WTC11 (cell line): Measurements from ENCODE around the gene MYL11. TPM values are rescaled to one million over a fixed set of nuclear protein-coding genes. Genes with fewer than 3 reads are reported as not detected.

Experiments used
- ATAC-seq: fragments of 200-7000 bp; cut with Tn5 transposase; 2 replicates; pipeline ENCODE4 v1.10.0; 2021; ENCODE audit warnings: mild to moderate bottlenecking, moderate library complexity
- CTCF ChIA-PET: fragments of 300-600 bp; sonication (Branson Sonifier 250); formaldehyde crosslinking; loops from one replicate; lab custom pipeline; 2021; ENCODE audit warnings: antibody characterized with exemption; lab: Charles Lee
- POLR2A ChIA-PET: fragments of 350-600 bp; sonication (Branson Sonifier 250); formaldehyde crosslinking; loops from one replicate; lab custom pipeline; 2021; ENCODE audit warnings: antibody characterized with exemption; lab: Charles Lee
- DNase-seq: peaks from one replicate; pipeline ENCODE4 v3.0.0; 2021; ENCODE audit warnings: low spot score
- H3K27ac Mint-ChIP-seq: 2 replicates; pipeline ENCODE4 v1.8.0; 2021; ENCODE audit warnings: mixed read lengths
- H3K27me3 Mint-ChIP-seq: 2 replicates; pipeline ENCODE4 v1.8.0; 2021; ENCODE audit warnings: low read depth, mild to moderate bottlenecking, moderate library complexity, mixed read lengths
- H3K36me3 Mint-ChIP-seq: 2 replicates; pipeline ENCODE4 v1.8.0; 2021; ENCODE audit warnings: mixed read lengths
- H3K4me1 Mint-ChIP-seq: 2 replicates; pipeline ENCODE4 v1.8.0; 2022; ENCODE audit warnings: mixed read lengths
- H3K4me3 Mint-ChIP-seq: 2 replicates; pipeline ENCODE4 v1.8.0; 2021; ENCODE audit warnings: mild to moderate bottlenecking, moderate library complexity, mixed read lengths
- H3K9me3 Mint-ChIP-seq: 2 replicates; pipeline ENCODE4 v1.8.0; 2021; ENCODE audit warnings: mixed read lengths
- ATF1 ChIP-seq: sonication (generic); formaldehyde crosslinking; IDR thresholded peaks from 2 replicates; pipeline ENCODE4 v1.8.1; 2023; ENCODE audit warnings: mild to moderate bottlenecking, moderate library complexity, missing genetic modification reagents
- CREB1 ChIP-seq: sonication (generic); formaldehyde crosslinking; IDR thresholded peaks from 2 replicates; pipeline ENCODE4 v1.8.0; 2023; ENCODE audit warnings: mild to moderate bottlenecking, missing genetic modification reagents
- ELF4 ChIP-seq: sonication (generic); formaldehyde crosslinking; IDR thresholded peaks from 2 replicates; pipeline ENCODE4 v1.8.1; 2022; ENCODE audit warnings: low read depth, mild to moderate bottlenecking, moderate library complexity, missing genetic modification reagents
- EMX1 ChIP-seq: fragments of 250-450 bp; sonication (Bioruptor Pico); IDR thresholded peaks from 2 replicates; pipeline ENCODE4 v1.8.0; 2021; ENCODE audit warnings: mild to moderate bottlenecking
- FOXJ3 ChIP-seq: sonication (generic); formaldehyde crosslinking; IDR thresholded peaks from 2 replicates; pipeline ENCODE4 v1.9.0; 2021; ENCODE audit warnings: missing genetic modification reagents, mild to moderate bottlenecking, borderline replicate concordance
- FOXK1 ChIP-seq: sonication (generic); formaldehyde crosslinking; IDR thresholded peaks from 2 replicates; pipeline ENCODE4 v1.8.0; 2022; ENCODE audit warnings: mild to moderate bottlenecking, moderate library complexity, missing genetic modification reagents
- FOXP1 ChIP-seq: sonication (generic); formaldehyde crosslinking; IDR thresholded peaks from 2 replicates; pipeline ENCODE4 v1.8.0; 2022; ENCODE audit warnings: missing genetic modification reagents, mild to moderate bottlenecking, moderate library complexity, borderline replicate concordance
- HMGA2 ChIP-seq: fragments of 250-450 bp; sonication (Bioruptor Pico); IDR thresholded peaks from 2 replicates; pipeline ENCODE4 v1.4.0; 2021; ENCODE audit warnings: mild to moderate bottlenecking, moderate library complexity
- NFYB ChIP-seq: sonication (generic); formaldehyde crosslinking; conservative IDR thresholded peaks from 2 replicates; pipeline ENCODE4 v1.8.0; 2022; ENCODE audit warnings: low read depth, missing genetic modification reagents
- NR1H2 ChIP-seq: sonication (generic); formaldehyde crosslinking; IDR thresholded peaks from 2 replicates; pipeline ENCODE4 v1.9.0; 2021; ENCODE audit warnings: mild to moderate bottlenecking, moderate library complexity, missing genetic modification reagents
- RELA ChIP-seq: sonication (generic); formaldehyde crosslinking; IDR thresholded peaks from 2 replicates; pipeline ENCODE4 v1.8.1; 2022; ENCODE audit warnings: missing genetic modification reagents, mild to moderate bottlenecking, borderline replicate concordance
- SMAD3 ChIP-seq: sonication (generic); formaldehyde crosslinking; IDR thresholded peaks from 2 replicates; pipeline ENCODE4 v1.8.0; 2022; ENCODE audit warnings: missing genetic modification reagents, mild to moderate bottlenecking, borderline replicate concordance
- ZNF317 ChIP-seq: sonication (generic); formaldehyde crosslinking; IDR thresholded peaks from 2 replicates; pipeline ENCODE4 v1.8.1; 2023; ENCODE audit warnings: low read depth, mild to moderate bottlenecking, moderate library complexity, missing genetic modification reagents, borderline replicate concordance
- total RNA-seq: library from RNA; stranded (reverse); gene quantifications from 3 replicates; pipeline ENCODE4 v1.2.3, GENCODE V29; 2021
- TF ChIP-seq, protein P1 (sequence below): fragments of 250-450 bp; sonication (Bioruptor Pico); IDR thresholded peaks from 2 replicates; pipeline ENCODE4 v1.9.0; 2021; ENCODE audit warnings: mild to moderate bottlenecking, borderline replicate concordance
- TF ChIP-seq, protein P2 (sequence below): fragments of 250-450 bp; sonication (Bioruptor Pico); IDR thresholded peaks from 2 replicates; pipeline ENCODE4 v1.8.0; 2021; ENCODE audit warnings: mild to moderate bottlenecking
- TF ChIP-seq, protein P3 (sequence below): sonication (generic); formaldehyde crosslinking; IDR thresholded peaks from 2 replicates; pipeline ENCODE4 v1.8.1; 2023; ENCODE audit warnings: mild to moderate bottlenecking, missing genetic modification reagents, moderate library complexity
- TF ChIP-seq, protein P4 (sequence below): sonication (generic); formaldehyde crosslinking; IDR thresholded peaks from 2 replicates; pipeline ENCODE4 v1.8.1; 2023; ENCODE audit warnings: mild to moderate bottlenecking, moderate library complexity, missing genetic modification reagents
- TF ChIP-seq, protein P5 (sequence below): sonication (generic); formaldehyde crosslinking; conservative IDR thresholded peaks from 2 replicates; pipeline ENCODE4 v1.8.1; 2023; ENCODE audit warnings: mild to moderate bottlenecking, low read depth, missing genetic modification reagents, moderate library complexity

MYL11 gene
- total RNA-seq, 1 experiment from 2014 or later = 1.3 TPM

DNA sequence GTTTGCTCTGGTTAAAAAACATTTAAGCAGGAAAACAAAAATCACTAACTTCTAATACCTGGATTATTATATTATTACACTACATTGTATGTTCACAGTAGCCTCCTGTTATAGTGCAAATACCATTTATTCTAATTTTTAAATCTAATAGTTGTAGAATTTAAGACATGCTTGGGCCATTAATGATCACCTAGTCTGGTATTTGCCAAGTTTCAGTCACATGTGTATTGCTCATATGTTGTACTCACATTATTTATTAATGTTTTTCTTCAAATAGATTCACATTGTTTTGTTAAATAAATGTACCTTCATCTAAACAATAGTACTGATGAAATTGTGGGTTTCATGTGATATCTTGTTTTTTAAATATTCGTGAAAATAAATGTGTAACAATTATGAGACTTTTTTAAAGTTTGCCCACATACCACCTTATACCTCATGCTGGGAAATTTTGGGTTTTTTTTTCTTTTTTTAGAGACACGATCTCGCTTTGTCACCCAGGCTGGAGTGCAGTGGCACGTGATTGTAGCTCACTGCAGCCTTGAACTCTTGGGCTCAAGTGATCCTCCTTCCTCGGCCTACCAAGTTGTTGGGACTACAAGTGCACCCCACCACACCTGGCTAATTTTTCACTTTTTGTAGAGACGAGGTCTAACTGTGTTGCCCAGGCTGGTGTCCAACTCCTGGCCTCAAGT is 38.7 kb downstream of the MYL11 start:
- CTCF ChIA-PET = interaction anchor here (1.1 kb wide), 1 partner anchor 301 kb away, joined by 3 read pairs; no protein-coding TSS in a partner anchor
- TF ChIP-seq RELA = no peak
- TF ChIP-seq, all 79 proteins: peak for 0
- Mint-ChIP-seq H3K27me3 (no peaks in the 10 kb centered on the region), H3K36me3 (peaks cover 21% of the 10 kb centered on the region), H3K4me3 (no peak overlapping the region), H3K9me3 (no peaks in the 10 kb centered on the region), H3K27ac (no peak overlapping the region), H3K4me1 (peaks cover 16% of the 10 kb centered on the region)
- ATAC-seq (no peak), DNase-seq (no peak)
- POLR2A ChIA-PET = no interaction called here

DNA sequence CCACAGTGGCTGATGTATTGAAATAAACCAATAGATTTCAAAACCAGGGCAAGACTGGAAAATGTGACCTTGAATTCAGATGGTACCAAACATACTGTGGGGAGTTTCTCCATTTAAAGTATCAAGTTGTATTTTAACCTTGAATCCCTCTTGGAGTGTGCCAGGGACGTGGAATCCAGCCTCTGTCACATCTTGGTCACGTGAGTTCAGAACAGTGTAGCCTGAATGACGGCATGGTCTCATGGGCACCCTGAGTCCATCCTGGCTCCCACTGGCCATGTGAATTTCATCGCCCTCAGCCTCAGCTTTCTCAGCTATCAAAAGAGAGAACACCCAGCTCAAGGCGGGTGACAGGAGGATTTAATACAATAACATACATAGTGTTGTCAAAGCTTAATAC is 39.6 kb downstream of the MYL11 start:
- Mint-ChIP-seq H3K27ac (no peak overlapping the region), H3K36me3 (peaks cover 21% of the 10 kb centered on the region), H3K27me3 (no peaks in the 10 kb centered on the region), H3K9me3 (no peaks in the 10 kb centered on the region), H3K4me3 (no peak overlapping the region), H3K4me1 (peaks cover 14% of the 10 kb centered on the region)
- DNase-seq = no peak
- no peak for ATAC-seq
- TF ChIP-seq EMX1 (CRISPR knock-in tag) = no peak
- TF ChIP-seq NFYB = no peak
- no peak for TF ChIP-seq NR1H2 (CRISPR knock-in tag)
- TF ChIP-seq FOXK1 = no peak
- no peak for TF ChIP-seq HMGA2
- TF ChIP-seq, protein P1, sequence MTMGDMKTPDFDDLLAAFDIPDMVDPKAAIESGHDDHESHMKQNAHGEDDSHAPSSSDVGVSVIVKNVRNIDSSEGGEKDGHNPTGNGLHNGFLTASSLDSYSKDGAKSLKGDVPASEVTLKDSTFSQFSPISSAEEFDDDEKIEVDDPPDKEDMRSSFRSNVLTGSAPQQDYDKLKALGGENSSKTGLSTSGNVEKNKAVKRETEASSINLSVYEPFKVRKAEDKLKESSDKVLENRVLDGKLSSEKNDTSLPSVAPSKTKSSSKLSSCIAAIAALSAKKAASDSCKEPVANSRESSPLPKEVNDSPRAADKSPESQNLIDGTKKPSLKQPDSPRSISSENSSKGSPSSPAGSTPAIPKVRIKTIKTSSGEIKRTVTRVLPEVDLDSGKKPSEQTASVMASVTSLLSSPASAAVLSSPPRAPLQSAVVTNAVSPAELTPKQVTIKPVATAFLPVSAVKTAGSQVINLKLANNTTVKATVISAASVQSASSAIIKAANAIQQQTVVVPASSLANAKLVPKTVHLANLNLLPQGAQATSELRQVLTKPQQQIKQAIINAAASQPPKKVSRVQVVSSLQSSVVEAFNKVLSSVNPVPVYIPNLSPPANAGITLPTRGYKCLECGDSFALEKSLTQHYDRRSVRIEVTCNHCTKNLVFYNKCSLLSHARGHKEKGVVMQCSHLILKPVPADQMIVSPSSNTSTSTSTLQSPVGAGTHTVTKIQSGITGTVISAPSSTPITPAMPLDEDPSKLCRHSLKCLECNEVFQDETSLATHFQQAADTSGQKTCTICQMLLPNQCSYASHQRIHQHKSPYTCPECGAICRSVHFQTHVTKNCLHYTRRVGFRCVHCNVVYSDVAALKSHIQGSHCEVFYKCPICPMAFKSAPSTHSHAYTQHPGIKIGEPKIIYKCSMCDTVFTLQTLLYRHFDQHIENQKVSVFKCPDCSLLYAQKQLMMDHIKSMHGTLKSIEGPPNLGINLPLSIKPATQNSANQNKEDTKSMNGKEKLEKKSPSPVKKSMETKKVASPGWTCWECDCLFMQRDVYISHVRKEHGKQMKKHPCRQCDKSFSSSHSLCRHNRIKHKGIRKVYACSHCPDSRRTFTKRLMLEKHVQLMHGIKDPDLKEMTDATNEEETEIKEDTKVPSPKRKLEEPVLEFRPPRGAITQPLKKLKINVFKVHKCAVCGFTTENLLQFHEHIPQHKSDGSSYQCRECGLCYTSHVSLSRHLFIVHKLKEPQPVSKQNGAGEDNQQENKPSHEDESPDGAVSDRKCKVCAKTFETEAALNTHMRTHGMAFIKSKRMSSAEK (CRISPR knock-in tag) = no peak
- TF ChIP-seq ZNF317 (CRISPR knock-in tag) = no peak
- TF ChIP-seq SMAD3 (CRISPR knock-in tag) = no peak
- TF ChIP-seq FOXJ3 (CRISPR knock-in tag) = no peak
- TF ChIP-seq CREB1 = no peak
- TF ChIP-seq, protein P2, sequence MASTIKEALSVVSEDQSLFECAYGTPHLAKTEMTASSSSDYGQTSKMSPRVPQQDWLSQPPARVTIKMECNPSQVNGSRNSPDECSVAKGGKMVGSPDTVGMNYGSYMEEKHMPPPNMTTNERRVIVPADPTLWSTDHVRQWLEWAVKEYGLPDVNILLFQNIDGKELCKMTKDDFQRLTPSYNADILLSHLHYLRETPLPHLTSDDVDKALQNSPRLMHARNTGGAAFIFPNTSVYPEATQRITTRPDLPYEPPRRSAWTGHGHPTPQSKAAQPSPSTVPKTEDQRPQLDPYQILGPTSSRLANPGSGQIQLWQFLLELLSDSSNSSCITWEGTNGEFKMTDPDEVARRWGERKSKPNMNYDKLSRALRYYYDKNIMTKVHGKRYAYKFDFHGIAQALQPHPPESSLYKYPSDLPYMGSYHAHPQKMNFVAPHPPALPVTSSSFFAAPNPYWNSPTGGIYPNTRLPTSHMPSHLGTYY = no peak
- TF ChIP-seq, protein P3, sequence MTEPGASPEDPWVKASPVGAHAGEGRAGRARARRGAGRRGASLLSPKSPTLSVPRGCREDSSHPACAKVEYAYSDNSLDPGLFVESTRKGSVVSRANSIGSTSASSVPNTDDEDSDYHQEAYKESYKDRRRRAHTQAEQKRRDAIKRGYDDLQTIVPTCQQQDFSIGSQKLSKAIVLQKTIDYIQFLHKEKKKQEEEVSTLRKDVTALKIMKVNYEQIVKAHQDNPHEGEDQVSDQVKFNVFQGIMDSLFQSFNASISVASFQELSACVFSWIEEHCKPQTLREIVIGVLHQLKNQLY (CRISPR knock-in tag) = no peak
- TF ChIP-seq, protein P4, sequence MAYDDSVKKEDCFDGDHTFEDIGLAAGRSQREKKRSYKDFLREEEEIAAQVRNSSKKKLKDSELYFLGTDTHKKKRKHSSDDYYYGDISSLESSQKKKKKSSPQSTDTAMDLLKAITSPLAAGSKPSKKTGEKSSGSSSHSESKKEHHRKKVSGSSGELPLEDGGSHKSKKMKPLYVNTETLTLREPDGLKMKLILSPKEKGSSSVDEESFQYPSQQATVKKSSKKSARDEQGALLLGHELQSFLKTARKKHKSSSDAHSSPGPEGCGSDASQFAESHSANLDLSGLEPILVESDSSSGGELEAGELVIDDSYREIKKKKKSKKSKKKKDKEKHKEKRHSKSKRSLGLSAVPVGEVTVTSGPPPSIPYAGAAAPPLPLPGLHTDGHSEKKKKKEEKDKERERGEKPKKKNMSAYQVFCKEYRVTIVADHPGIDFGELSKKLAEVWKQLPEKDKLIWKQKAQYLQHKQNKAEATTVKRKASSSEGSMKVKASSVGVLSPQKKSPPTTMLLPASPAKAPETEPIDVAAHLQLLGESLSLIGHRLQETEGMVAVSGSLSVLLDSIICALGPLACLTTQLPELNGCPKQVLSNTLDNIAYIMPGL (CRISPR knock-in tag) = no peak
- TF ChIP-seq ELF4 (CRISPR knock-in tag) = no peak
- TF ChIP-seq FOXP1 (CRISPR knock-in tag) = no peak
- no peak for TF ChIP-seq ATF1 (CRISPR knock-in tag)
- TF ChIP-seq, protein P5, sequence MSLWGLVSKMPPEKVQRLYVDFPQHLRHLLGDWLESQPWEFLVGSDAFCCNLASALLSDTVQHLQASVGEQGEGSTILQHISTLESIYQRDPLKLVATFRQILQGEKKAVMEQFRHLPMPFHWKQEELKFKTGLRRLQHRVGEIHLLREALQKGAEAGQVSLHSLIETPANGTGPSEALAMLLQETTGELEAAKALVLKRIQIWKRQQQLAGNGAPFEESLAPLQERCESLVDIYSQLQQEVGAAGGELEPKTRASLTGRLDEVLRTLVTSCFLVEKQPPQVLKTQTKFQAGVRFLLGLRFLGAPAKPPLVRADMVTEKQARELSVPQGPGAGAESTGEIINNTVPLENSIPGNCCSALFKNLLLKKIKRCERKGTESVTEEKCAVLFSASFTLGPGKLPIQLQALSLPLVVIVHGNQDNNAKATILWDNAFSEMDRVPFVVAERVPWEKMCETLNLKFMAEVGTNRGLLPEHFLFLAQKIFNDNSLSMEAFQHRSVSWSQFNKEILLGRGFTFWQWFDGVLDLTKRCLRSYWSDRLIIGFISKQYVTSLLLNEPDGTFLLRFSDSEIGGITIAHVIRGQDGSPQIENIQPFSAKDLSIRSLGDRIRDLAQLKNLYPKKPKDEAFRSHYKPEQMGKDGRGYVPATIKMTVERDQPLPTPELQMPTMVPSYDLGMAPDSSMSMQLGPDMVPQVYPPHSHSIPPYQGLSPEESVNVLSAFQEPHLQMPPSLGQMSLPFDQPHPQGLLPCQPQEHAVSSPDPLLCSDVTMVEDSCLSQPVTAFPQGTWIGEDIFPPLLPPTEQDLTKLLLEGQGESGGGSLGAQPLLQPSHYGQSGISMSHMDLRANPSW (CRISPR knock-in tag) = no peak
- ChIA-PET CTCF (interaction anchor here (0.9 to 1.1 kb wide), 2 partner anchors 16 to 302 kb away, joined by 3 read pairs; partner anchors contain the start of gene DCTPP1), POLR2A (no interaction called here)
